Testis (tissue), 2 donors: ENCODE measurements around the gene NOP9.

Experiments
- CTCF ChIP-seq, 3 experiments: fragments of 450-650 bp in 2 of 3; fragments of 200-600 bp in 1 of 3; sonication (generic) in 1 of 3; IDR thresholded peaks; one replicate each; pipeline ENCODE4 v1.5.1; 2016 to 2019; ENCODE audit warnings: antibody characterized with exemption in 3 of 3, mild to moderate bottlenecking in 2 of 3, moderate library complexity in 1 of 3
- POLR2A ChIP-seq: fragments of 450-650 bp; IDR thresholded peaks from one replicate; pipeline ENCODE4 v1.6.1; 2017; ENCODE audit warnings: antibody characterized with exemption, mild to moderate bottlenecking, moderate library complexity

GRCh38 chr14:24273422-24273998, 26.1 kb upstream of the NOP9 start:
- TF ChIP-seq CTCF (IDR thresholded peaks at IDR 0.05), result no peak
- TF ChIP-seq POLR2A, result no peak
